Neural progenitor cell (in vitro differentiated cells): ENCODE measurements around the gene GPR132.

Experiments
- CTCF ChIP-seq: fragments of 200-600 bp; sonication (generic); IDR thresholded peaks from 2 replicates; pipeline ENCODE4 v1.5.1; 2017; ENCODE audit warnings: antibody characterized with exemption, mild to moderate bottlenecking
- EZH2 ChIP-seq: fragments of 200-600 bp; sonication (generic); IDR thresholded peaks from 2 replicates; pipeline ENCODE4 v1.6.1; 2017; ENCODE audit warnings: antibody characterized with exemption, mild to moderate bottlenecking, moderate library complexity
- EZH2phosphoT487 ChIP-seq: fragments of 200-600 bp; sonication (generic); IDR thresholded peaks from 2 replicates; pipeline ENCODE4 v1.6.1; 2017; ENCODE audit warnings: antibody characterized with exemption

DNA sequence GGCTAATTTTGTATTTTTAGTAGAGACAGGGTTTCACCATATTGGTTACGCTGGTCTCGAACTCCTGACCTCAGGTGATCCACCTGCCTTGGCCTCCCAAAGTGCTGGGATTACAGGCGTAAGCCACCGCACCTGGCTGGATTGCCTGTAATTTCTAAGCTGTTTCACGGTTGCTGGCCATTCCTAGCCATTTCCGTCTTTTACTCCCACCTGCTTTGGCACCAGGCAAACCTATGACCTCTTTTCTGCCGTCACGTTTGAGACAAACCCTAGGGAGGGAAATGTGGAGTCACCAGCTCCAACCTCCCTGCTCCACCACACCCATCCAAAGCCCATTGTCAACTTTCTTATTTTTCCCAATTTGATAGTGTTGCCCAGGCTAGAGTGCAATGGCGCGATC, 1.2 kb downstream of the GPR132 start:
- no peak for TF ChIP-seq CTCF
- TF ChIP-seq EZH2phosphoT487: no peak
- no peak for TF ChIP-seq EZH2
